ENCODE measurements around the gene MAD1L1. TPM values are rescaled to one million over a fixed set of nuclear protein-coding genes. Genes with fewer than 3 reads are reported as not detected.

MAD1L1 gene
- total and polyA plus RNA-seq, 2 donors (not counting 3 experiments of a cell fraction or from before 2014, with no cell fraction given) = 34.1 to 42.3 TPM

GRCh38 chr7:2152646-2153045, 80.1 kb downstream of the MAD1L1 start:
- no peaks in the 10 kb centered on the region for H3K79me2 ChIP-seq (ENCODE audit: control insufficient read depth, insufficient read depth, low read length)
- TF ChIP-seq JUN (IDR thresholded peaks at IDR 0.05; ENCODE audit: borderline replicate concordance, insufficient read depth, insufficient read length, low read depth) (no peak), GATA2 (IDR thresholded peaks at IDR 0.05; ENCODE audit: insufficient read depth, insufficient read length, low read depth, low read length) (no peak), POLR2AphosphoS5 (IDR thresholded peaks at IDR 0.05; ENCODE audit: insufficient read depth, low read depth, low read length) (no peak), MYC (IDR thresholded peaks at IDR 0.05; ENCODE audit: low read depth, low read length) (no peak), EZH2 (IDR thresholded peaks at IDR 0.05; ENCODE audit: borderline replicate concordance, low read depth, low read length, severe bottlenecking) (no peak), FOS (IDR thresholded peaks at IDR 0.05; ENCODE audit: borderline replicate concordance, insufficient read depth, low read length) (no peak), POLR2A (IDR thresholded peaks at IDR 0.05; ENCODE audit: low read depth, low read length) (no peak)
- TF ChIP-seq, protein P1, sequence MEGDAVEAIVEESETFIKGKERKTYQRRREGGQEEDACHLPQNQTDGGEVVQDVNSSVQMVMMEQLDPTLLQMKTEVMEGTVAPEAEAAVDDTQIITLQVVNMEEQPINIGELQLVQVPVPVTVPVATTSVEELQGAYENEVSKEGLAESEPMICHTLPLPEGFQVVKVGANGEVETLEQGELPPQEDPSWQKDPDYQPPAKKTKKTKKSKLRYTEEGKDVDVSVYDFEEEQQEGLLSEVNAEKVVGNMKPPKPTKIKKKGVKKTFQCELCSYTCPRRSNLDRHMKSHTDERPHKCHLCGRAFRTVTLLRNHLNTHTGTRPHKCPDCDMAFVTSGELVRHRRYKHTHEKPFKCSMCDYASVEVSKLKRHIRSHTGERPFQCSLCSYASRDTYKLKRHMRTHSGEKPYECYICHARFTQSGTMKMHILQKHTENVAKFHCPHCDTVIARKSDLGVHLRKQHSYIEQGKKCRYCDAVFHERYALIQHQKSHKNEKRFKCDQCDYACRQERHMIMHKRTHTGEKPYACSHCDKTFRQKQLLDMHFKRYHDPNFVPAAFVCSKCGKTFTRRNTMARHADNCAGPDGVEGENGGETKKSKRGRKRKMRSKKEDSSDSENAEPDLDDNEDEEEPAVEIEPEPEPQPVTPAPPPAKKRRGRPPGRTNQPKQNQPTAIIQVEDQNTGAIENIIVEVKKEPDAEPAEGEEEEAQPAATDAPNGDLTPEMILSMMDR (IDR thresholded peaks at IDR 0.05; ENCODE audit: extremely low read depth in 1 of 2, insufficient read depth in 1 of 2, low read depth in 1 of 2, low read length in 2 of 2) = no peak
- TF ChIP-seq, protein P2, sequence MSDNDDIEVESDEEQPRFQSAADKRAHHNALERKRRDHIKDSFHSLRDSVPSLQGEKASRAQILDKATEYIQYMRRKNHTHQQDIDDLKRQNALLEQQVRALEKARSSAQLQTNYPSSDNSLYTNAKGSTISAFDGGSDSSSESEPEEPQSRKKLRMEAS (IDR thresholded peaks at IDR 0.05; ENCODE audit: insufficient read depth, insufficient read length) = no peak
- DNase-seq (ENCODE audit: low read depth, low spot score) = no peak
- BruUV-seq (replicated peaks) = no TSS peak
- no peaks in the 10 kb centered on the region for H4K20me1 ChIP-seq (replicated peaks; ENCODE audit: control insufficient read depth, extremely low read depth, insufficient read depth, low read length)
- ChIA-PET POLR2A (no interaction called here), CTCF (no interaction called here)
- no peaks in the 10 kb centered on the region for H3K4me1 ChIP-seq (ENCODE audit: control insufficient read depth, extremely low read depth, insufficient read depth, low read length)
- no peak overlapping the region for H3K9ac ChIP-seq (replicated peaks; ENCODE audit: extremely low read depth, insufficient read depth, low read length)
- H3K4me2 ChIP-seq (ENCODE audit: insufficient read depth, low read length) = no peak overlapping the region
- no peaks in the 10 kb centered on the region for H3K27me3 ChIP-seq (ENCODE audit: control insufficient read depth in 2 of 2, insufficient read depth in 2 of 2, low read length in 2 of 2)
- no peaks in the 10 kb centered on the region for H3K9me1 ChIP-seq (replicated peaks; ENCODE audit: control insufficient read depth, extremely low read depth, insufficient read depth, low read length)
- no peak overlapping the region for H3K4me3 ChIP-seq (replicated peaks in 1 of 3; ENCODE audit: insufficient read depth in 1 of 3, low read depth in 1 of 3, low read length in 3 of 3)
- H3K36me3 ChIP-seq (ENCODE audit: control insufficient read depth in 2 of 2, extremely low read depth in 1 of 2, insufficient read depth in 2 of 2, low read length in 2 of 2) = no peaks in the 10 kb centered on the region
- no peaks in the 10 kb centered on the region for H3K9me3 ChIP-seq (replicated peaks; ENCODE audit: control insufficient read depth, insufficient read depth, low read length)
- intact Hi-C loops (cut with micrococcal nuclease) (no loop called here), dilution Hi-C loops (cut with MboI; ENCODE audit: extremely low pct_ligation_motif_present, low sequenced_read_pairs) (no loop called here)
- no peak overlapping the region for H3K27ac ChIP-seq (ENCODE audit: insufficient read depth, low read depth, low read length)
- no peak overlapping the region for H2AFZ ChIP-seq (ENCODE audit: low read depth, low read length)
- FAIRE-seq = no peak
